NT2/D1 (cell line): Measurements from ENCODE around the gene HSF2BP.

Source experiments
- YY1 ChIP-seq: IDR thresholded peaks from 2 replicates; pipeline ENCODE4 v1.6.1; 2011; ENCODE audit not compliant: insufficient read length, insufficient read depth
- ZNF274 ChIP-seq: IDR thresholded peaks from 2 replicates; pipeline ENCODE4 v1.6.1; 2011; ENCODE audit warnings: mild to moderate bottlenecking, low read depth, low read length

DNA sequence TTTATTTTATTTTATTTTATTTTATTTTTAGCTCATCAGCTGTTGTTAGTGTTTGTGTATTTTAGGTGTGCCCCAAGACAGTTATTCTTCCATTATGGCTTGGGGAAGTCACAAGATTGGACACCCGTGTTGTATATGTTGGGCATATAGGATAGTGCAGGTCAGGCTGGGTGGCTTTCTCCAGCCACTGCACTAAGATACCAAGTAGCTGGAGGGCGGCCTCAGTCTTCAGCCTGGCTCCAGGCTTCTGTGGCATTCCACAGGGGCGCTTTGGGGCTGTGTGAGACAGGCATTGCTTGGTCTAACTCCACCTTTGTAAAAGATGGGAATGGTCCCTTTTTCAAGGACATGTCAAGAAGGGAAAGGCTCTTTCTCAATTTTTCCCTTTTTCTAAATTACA, 16.6 kb upstream of the HSF2BP start:
- TF ChIP-seq ZNF274: no peak
- TF ChIP-seq YY1: no peak
